GM13977 (cell line): Measurements from ENCODE around the gene CDO1.

Experiments used
- DNase-seq: peaks from one replicate; pipeline ENCODE4 v3.0.0; 2012; ENCODE audit warnings: low spot score
- in situ Hi-C: fragments of 300-500 bp; cut with MboI; formaldehyde crosslinking; loops from one replicate; pipeline ENCODE4 v1.12.0; 2022; ENCODE audit warnings: low sequenced_read_pairs, low pct_unique_long_range_greater_than_20kb, mixed read lengths, inconsistent platforms; ENCODE audit not compliant: unreplicated experiment
- TF ChIP-seq, protein P1 (sequence below): IDR thresholded peaks from 2 replicates; pipeline ENCODE4 v1.5.1; 2012; ENCODE audit warnings: mild to moderate bottlenecking, control low read depth; ENCODE audit not compliant: insufficient read depth; ENCODE audit errors: extremely low read depth, missing control alignments

Gene CDO1

DNA sequence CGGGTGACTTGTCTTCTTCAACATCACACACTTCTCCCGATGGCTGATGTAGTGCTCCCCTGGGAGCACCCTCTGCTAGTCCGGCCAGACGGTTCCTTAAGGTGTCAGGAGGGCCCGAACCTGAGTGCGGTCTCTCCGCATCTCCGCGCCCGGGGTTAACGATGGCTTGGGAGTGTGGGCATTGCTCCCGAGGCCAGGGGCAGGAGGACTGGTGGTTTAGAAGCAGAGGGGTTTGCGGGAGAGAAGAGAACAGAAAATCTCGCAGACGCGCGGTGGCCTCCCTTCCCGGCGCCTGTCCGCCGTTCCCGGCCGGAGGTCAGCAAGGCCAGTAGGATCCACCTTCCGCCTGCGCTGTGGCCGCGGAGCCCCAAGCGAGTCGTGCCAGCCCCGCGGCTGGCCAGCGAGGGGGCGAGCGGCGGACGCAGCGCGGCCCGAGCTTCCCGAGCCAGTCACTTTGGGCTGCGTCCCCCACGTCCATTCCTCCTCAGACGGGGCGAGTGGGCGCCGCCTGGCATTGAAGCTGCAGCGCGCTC is 700 bp downstream of the CDO1 start:
- TF ChIP-seq, protein P1, sequence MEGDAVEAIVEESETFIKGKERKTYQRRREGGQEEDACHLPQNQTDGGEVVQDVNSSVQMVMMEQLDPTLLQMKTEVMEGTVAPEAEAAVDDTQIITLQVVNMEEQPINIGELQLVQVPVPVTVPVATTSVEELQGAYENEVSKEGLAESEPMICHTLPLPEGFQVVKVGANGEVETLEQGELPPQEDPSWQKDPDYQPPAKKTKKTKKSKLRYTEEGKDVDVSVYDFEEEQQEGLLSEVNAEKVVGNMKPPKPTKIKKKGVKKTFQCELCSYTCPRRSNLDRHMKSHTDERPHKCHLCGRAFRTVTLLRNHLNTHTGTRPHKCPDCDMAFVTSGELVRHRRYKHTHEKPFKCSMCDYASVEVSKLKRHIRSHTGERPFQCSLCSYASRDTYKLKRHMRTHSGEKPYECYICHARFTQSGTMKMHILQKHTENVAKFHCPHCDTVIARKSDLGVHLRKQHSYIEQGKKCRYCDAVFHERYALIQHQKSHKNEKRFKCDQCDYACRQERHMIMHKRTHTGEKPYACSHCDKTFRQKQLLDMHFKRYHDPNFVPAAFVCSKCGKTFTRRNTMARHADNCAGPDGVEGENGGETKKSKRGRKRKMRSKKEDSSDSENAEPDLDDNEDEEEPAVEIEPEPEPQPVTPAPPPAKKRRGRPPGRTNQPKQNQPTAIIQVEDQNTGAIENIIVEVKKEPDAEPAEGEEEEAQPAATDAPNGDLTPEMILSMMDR = no peak
- in situ Hi-C loops = no loop called here
- no peak for DNase-seq

DNA sequence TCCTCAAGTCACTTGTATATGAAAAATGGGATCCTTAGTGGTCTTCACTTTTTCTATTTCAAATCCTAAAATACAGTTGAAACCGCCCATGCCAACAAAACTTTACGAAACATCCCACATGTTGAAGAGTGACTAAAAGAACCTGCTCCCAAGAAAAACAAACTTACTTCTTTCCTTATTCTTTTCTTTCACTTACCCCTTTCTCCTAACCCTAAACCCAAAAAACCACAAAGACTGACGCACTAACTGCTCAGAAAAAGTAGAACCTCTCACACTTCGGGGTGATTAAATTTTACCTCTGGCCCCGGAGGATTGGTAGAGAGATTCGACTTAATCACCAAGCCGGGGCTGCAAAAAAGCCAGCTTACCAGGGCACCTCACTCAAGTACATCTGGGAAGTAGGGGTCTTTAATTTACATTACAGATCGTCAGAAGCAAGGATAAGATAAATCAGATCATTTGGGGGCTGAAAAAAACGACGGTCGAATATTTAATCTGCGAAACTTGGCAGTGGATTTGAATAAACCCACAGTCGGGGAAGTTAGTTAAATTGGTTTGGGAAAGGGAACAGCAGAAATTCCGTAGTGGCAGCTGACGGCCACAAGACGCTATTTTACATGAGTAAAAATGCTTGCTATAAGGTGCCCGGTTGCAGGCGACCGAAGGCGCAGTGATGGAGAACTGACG is 1.3 kb downstream of the CDO1 start:
- in situ Hi-C loops = no loop called here
- DNase-seq = no peak
- TF ChIP-seq, protein P1 = no peak

DNA sequence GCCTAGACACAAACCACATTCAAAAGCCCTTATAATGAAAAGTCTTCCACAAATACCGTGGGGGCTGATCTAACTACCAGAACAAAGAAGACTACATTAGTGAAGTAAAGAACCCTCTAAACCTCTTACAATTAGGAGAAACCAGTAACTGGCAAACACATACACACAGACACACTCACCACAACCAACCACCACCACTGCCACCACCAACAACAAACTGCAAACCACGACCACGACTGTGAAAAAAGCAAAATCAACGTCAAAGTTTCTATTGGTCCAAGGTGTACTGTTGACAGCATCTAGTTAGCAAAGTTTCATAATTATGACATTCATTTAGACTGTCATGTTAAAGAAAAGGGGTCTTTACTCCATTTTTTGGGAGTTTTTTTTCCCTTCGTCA is 2.7 kb downstream of the CDO1 start:
- in situ Hi-C loops = no loop called here
- TF ChIP-seq, protein P1 = no peak

DNA sequence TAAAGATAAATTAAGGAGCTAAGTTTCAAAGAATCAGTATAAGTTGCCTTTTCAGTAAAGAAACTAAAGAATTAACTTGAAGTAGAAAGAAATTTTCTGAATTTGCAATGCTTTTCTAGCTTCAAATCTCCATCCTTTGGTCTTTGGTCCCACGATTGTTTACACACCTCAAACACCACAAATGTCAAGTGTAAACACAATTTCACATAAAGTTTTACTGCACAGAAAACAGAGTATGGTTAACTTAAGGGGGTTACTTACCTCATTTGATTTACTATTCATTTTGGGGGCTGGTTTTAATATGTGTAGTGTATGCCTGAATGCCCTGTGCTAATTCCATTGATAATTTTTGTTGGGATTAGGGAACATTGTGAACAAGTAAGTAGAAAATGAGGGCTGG is 4.1 kb downstream of the CDO1 start:
- in situ Hi-C loops = no loop called here
- no peak for DNase-seq
- TF ChIP-seq, protein P1 = no peak

More for the DNA sequence above, 2.7 kb downstream of the CDO1 start:
- no peak for DNase-seq

DNA sequence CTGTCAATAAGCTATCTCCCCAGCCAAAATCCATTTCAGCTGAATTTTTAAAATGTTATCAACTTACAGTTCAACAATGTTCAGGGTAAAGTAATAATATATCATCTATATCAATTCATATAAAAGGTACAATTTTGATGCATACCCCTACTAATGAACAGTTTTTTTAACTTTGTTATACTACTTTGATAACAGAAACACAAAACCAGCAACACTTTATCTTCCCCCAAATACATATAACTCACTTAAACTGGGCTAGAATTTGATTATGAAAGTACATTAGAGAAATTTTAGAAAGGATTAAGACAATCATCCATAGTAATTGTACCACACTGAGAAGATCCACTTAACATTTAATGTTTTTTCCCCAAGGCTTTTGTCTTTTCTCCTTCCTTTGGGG is 5.1 kb downstream of the CDO1 start:
- in situ Hi-C loops = no loop called here

DNA sequence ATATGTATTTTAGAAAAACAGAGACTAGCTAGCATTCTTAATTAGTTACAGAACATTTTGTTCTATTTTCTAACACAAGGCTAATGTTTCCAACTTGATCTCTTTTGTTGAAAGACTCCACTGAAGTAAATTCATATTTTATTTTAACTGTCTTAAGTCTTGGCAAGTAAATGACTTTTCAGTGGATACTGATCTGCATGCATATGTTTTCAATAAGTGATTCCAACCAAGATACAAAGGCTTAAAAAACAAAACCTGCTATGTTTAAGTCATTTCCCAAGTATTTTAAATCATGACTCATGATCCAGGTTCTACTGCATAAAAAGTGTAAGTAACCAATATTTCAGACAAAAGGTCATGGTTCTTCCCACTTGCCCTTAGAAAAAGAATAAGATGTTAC is 5.7 kb downstream of the CDO1 start:
- TF ChIP-seq, protein P1 = no peak

More for the DNA sequence above, 5.1 kb downstream of the CDO1 start:
- TF ChIP-seq, protein P1 = no peak
- no peak for DNase-seq

More for the DNA sequence above, 5.7 kb downstream of the CDO1 start:
- in situ Hi-C loops = no loop called here
- no peak for DNase-seq
